K562 (cell line): ENCODE measurements around the gene RCOR3. TPM values are rescaled to one million over a fixed set of nuclear protein-coding genes. Genes with fewer than 3 reads are reported as not detected.
A peak's percentile ranks its signal among the peaks of the same experiment; 100 is the strongest.

Experiments used
- ATAC-seq: fragments of 200-7000 bp; cut with Tn5 transposase; 3 replicates; pipeline ENCODE4 v1.9.1; 2020; ENCODE audit warnings: moderate library complexity
- BruUV-seq: library from RNA; stranded (reverse); fragments of 400-500 nt; replicated peaks from 2 replicates; lab custom pipeline; 2021; lab: Mats Ljungman, UMichigan
- CTCF ChIA-PET: fragments of 300-600 bp; formaldehyde crosslinking; extraction: SDS; loops from one replicate; lab custom pipeline; 2021; ENCODE audit warnings: low intra/inter-chr PET ratio; lab: Yijun Ruan, JAX
- POLR2A ChIA-PET: fragments of 300-600, 350-650 bp; sonication (Branson Sonifier 250); formaldehyde crosslinking; extraction: SDS; loops from one replicate; lab custom pipeline; 2021; ENCODE audit warnings: antibody characterized with exemption, inconsistent platforms; lab: Yijun Ruan, JAX
- DNase-seq, 4 experiments: peaks; one replicate each; pipeline versions ENCODE4 v3.0.0 to v3.0.0-alpha.2; 2011 to 2018; ENCODE audit warnings: low spot score in 3 of 4, mixed read lengths in 3 of 4; ENCODE audit errors: extremely low read depth in 1 of 4
- FAIRE-seq: peaks from 2 replicates; lab custom pipeline; 2011; peaks lifted over from hg19 to GRCh38; lab: Jason Lieb, UNC
- H2AFZ ChIP-seq: 2 replicates; pipeline ENCODE4 v1.6.0; 2011; ENCODE audit warnings: low read depth, low read length, control low read depth, inconsistent platforms
- H3K27ac ChIP-seq: fragments of 200-600 bp; 3 replicates; pipeline ENCODE4 v1.8.0; 2011; ENCODE audit warnings: low read depth, mild to moderate bottlenecking, control low read depth, inconsistent platforms, low read length, moderate library complexity, mixed read lengths; ENCODE audit errors: extremely low read depth
- H3K27me3 ChIP-seq, 2 experiments: fragments of 300-600 bp in 1 of 2; 2 replicates in 1 of 2; 3 replicates in 1 of 2; pipeline versions ENCODE4 v1.6.0 to v1.8.0; 2011; ENCODE audit warnings: inconsistent platforms in 2 of 2, low read length in 2 of 2, mild to moderate bottlenecking in 1 of 2, mixed read lengths in 1 of 2, moderate library complexity in 1 of 2; ENCODE audit not compliant: control insufficient read depth in 2 of 2, insufficient read depth in 2 of 2
- H3K36me3 ChIP-seq: fragments of 300-600 bp; 3 replicates; pipeline ENCODE4 v1.8.0; 2011; ENCODE audit warnings: mild to moderate bottlenecking, low read length, inconsistent platforms; ENCODE audit not compliant: control insufficient read depth, insufficient read depth
- H3K4me1 ChIP-seq, 2 experiments: fragments of 200-600 bp in 1 of 2; replicated peaks in 1 of 2; 2 replicates in 1 of 2; 3 replicates in 1 of 2; pipeline versions ENCODE4 v1.5.1 to v1.8.0; 2011; ENCODE audit warnings: inconsistent platforms in 2 of 2, low read length in 2 of 2, mild to moderate bottlenecking in 1 of 2, mixed read lengths in 1 of 2, moderate library complexity in 1 of 2; ENCODE audit not compliant: control insufficient read depth in 2 of 2, insufficient read depth in 2 of 2
- H3K4me2 ChIP-seq: 2 replicates; pipeline ENCODE4 v1.6.1; 2011; ENCODE audit warnings: low read length, control low read depth, inconsistent platforms, mixed read lengths; ENCODE audit not compliant: insufficient read depth
- H3K4me3 ChIP-seq: fragments of 200-600 bp; sonication (generic), shearing (Covaris generic); 2 replicates; pipeline ENCODE4 v1.5.1; 2016; ENCODE audit warnings: control low read depth, inconsistent platforms
- H3K79me2 ChIP-seq: fragments of 200-600 bp; 3 replicates; pipeline ENCODE4 v1.8.0; 2011; ENCODE audit warnings: low read length, inconsistent platforms; ENCODE audit not compliant: control insufficient read depth, insufficient read depth
- H3K9ac ChIP-seq, 2 experiments: 2 replicates each; pipeline versions ENCODE4 v1.6.0 to v1.6.1; 2011; ENCODE audit warnings: low read depth in 2 of 2, low read length in 2 of 2, control low read depth in 1 of 2, inconsistent platforms in 1 of 2, mild to moderate bottlenecking in 1 of 2, mixed read lengths in 1 of 2; ENCODE audit not compliant: insufficient read depth in 1 of 2
- H3K9me1 ChIP-seq: one replicate; pipeline ENCODE4 v1.6.0; 2011; ENCODE audit warnings: inconsistent platforms, mild to moderate bottlenecking, low read length, moderate library complexity; ENCODE audit not compliant: control insufficient read depth, insufficient read depth
- H3K9me3 ChIP-seq: replicated peaks from 2 replicates; pipeline ENCODE4 v1.5.1; 2011; ENCODE audit warnings: low read depth, low read length, inconsistent platforms; ENCODE audit not compliant: control insufficient read depth, insufficient read depth
- H4K20me1 ChIP-seq: replicated peaks from 2 replicates; pipeline ENCODE4 v1.6.1; 2011; ENCODE audit warnings: low read length, inconsistent platforms, mixed read lengths; ENCODE audit not compliant: control insufficient read depth, insufficient read depth
- E2F6 ChIP-seq, 2 experiments: IDR thresholded peaks; 2 replicates each; pipeline ENCODE4 v1.6.1; 2011; ENCODE audit warnings: borderline replicate concordance in 1 of 2, control low read depth in 1 of 2, low read depth in 1 of 2, low read length in 1 of 2, mild to moderate bottlenecking in 1 of 2, mixed read lengths in 1 of 2, moderate library complexity in 1 of 2; ENCODE audit not compliant: insufficient read depth in 1 of 2, insufficient read length in 1 of 2, poor library complexity in 1 of 2, severe bottlenecking in 1 of 2; ENCODE audit errors: extremely low read depth in 1 of 2
- FOXJ2 ChIP-seq: fragments of 200-800 bp; sonication (Bioruptor generic); IDR thresholded peaks from 2 replicates; pipeline ENCODE4 v1.6.1; 2016; ENCODE audit warnings: missing genetic modification characterization, missing compliant biosample characterization
- HDAC6 ChIP-seq: IDR thresholded peaks from 2 replicates; pipeline ENCODE4 v1.6.1; 2012; ENCODE audit warnings: low read depth, mild to moderate bottlenecking, control low read depth, inconsistent platforms, low read length, moderate library complexity
- KDM2B ChIP-seq: fragments of 250-450 bp; sonication (Bioruptor Pico); IDR thresholded peaks from 2 replicates; pipeline ENCODE4 v1.8.0; 2021; ENCODE audit warnings: mild to moderate bottlenecking, moderate library complexity
- MAFK ChIP-seq: IDR thresholded peaks from 2 replicates; pipeline ENCODE4 v1.6.1; 2011; ENCODE audit warnings: low read length, improper control_type of control experiment
- NFE2L1 ChIP-seq: fragments of 450-650 bp; IDR thresholded peaks from 2 replicates; pipeline ENCODE4 v1.6.1; 2016; ENCODE audit warnings: missing genetic modification characterization, low read depth, mild to moderate bottlenecking, missing compliant biosample characterization, moderate library complexity, borderline replicate concordance
- PHF20 ChIP-seq: fragments of 450-650 bp; IDR thresholded peaks from 2 replicates; pipeline ENCODE4 v1.6.1; 2018; ENCODE audit not compliant: partially characterized antibody
- PKNOX1 ChIP-seq: fragments of 450-650 bp; IDR thresholded peaks from 2 replicates; pipeline ENCODE4 v1.6.1; 2016
- POU5F1 ChIP-seq: fragments of 150-350 bp; IDR thresholded peaks from 2 replicates; pipeline ENCODE4 v1.6.1; 2014; ENCODE audit warnings: borderline replicate concordance, low read length, low read depth, mild to moderate bottlenecking; ENCODE audit not compliant: partially characterized antibody
- PPARD ChIP-seq: fragments of 250-450 bp; sonication (Bioruptor Pico); IDR thresholded peaks from 2 replicates; pipeline ENCODE4 v1.8.0; 2022; ENCODE audit warnings: inconsistent platforms, mild to moderate bottlenecking, moderate library complexity
- PURB ChIP-seq: sonication (generic); formaldehyde crosslinking; IDR thresholded peaks from 2 replicates; pipeline ENCODE4 v1.9.0; 2021; ENCODE audit warnings: low read depth, mild to moderate bottlenecking, missing genetic modification reagents
- SRSF7 ChIP-seq: fragments of 200-400 bp; formaldehyde crosslinking; optimal IDR thresholded peaks from 2 replicates; pipeline ENCODE3; 2017; ENCODE audit warnings: mild to moderate bottlenecking, low read depth, low read length
- ZNF280B ChIP-seq: fragments of 250-450 bp; sonication (Bioruptor Pico); IDR thresholded peaks from 2 replicates; pipeline ENCODE4 v1.5.1; 2021; ENCODE audit warnings: mild to moderate bottlenecking
- ZNF316 ChIP-seq: fragments of 450-650 bp; IDR thresholded peaks from 2 replicates; pipeline ENCODE4 v1.6.1; 2016
- ZNF395 ChIP-seq: fragments of 200-800 bp; sonication (Bioruptor generic); IDR thresholded peaks from 2 replicates; pipeline ENCODE4 v1.6.1; 2017; ENCODE audit warnings: missing genetic modification characterization, missing compliant biosample characterization
- ZNF445 ChIP-seq: fragments of 250-450 bp; sonication (Bioruptor Pico); IDR thresholded peaks from 2 replicates; pipeline ENCODE4 v1.4.0; 2020; ENCODE audit warnings: low read depth, mild to moderate bottlenecking, moderate library complexity
- ZNF57 ChIP-seq: fragments of 450-650 bp; formaldehyde crosslinking; IDR thresholded peaks from 2 replicates; pipeline ENCODE4 v1.4.0; 2020; ENCODE audit warnings: mild to moderate bottlenecking, moderate library complexity
- ZNF644 ChIP-seq: fragments of 200-800 bp; sonication (Bioruptor generic); IDR thresholded peaks from 2 replicates; pipeline ENCODE4 v1.6.1; 2016; ENCODE audit warnings: low read depth, missing genetic modification characterization, missing compliant biosample characterization
- ZNF780A ChIP-seq: fragments of 250-450 bp; sonication (Bioruptor Pico); IDR thresholded peaks from 2 replicates; pipeline ENCODE4 v1.5.0; 2021; ENCODE audit warnings: mild to moderate bottlenecking
- WGBS: fragments of 100-300 bp; shearing (Covaris generic); methylation state at CpG from one replicate; pipeline ENCODE4 v1.1.6; 2016; ENCODE audit warnings: low coverage, mixed read lengths; ENCODE audit not compliant: insufficient coverage; ENCODE audit errors: missing lambda C conversion rate; 5-methylcytosine and 5-hydroxymethylcytosine counted together
- in situ Hi-C: fragments of 300-500 bp; cut with MboI; formaldehyde crosslinking; loops from 4 replicates; pipeline ENCODE4 v1.15.0; 2018; ENCODE audit warnings: inconsistent platforms, mixed read lengths
- intact Hi-C: fragments of 100-400 bp; cut with micrococcal nuclease; formaldehyde crosslinking; loops from 2 replicates; pipeline ENCODE4 v1.14.2; 2022
- polyA plus RNA-seq, 8 experiments: library from polyadenylated mRNA; depleted of rRNA in 4 of 8; stranded (reverse) in 5 of 8; unstranded in 3 of 8; fragments of >200 nt; fragmentation: Nextera tagmentation in 2 of 8; fragmentation: Illumina TruSeq in 1 of 8; extraction: Ambion mirVana in 2 of 8; extraction: Trizol in 1 of 8; gene quantifications; 2 replicates each; pipeline versions ENCODE4 v1.2.1 to v1.2.3, GENCODE V29; 2011 to 2014; ENCODE audit warnings: inconsistent platforms in 1 of 8, missing spikeins in 1 of 8
- total RNA-seq, 7 experiments: library from RNA; depleted of rRNA in 6 of 7; stranded (reverse); fragments of >200 nt in 6 of 7; fragmentation: Illumina TruSeq in 2 of 7; extraction: Trizol in 2 of 7; gene quantifications; 2 replicates each; pipeline versions ENCODE4 v1.2.1 to v1.2.3, GENCODE V29; 2011 to 2021; ENCODE audit warnings: low replicate concordance in 1 of 7

The RCOR3 gene
- total and polyA plus RNA-seq, 9 of the 15 experiments (the other 6 are each of a cell fraction or from before 2014, with no cell fraction given), result 9.7 to 42.7 (median 29.5) TPM

- ChIA-PET CTCF (no interaction called here), POLR2A (no interaction called here)
- no peaks in the 10 kb centered on the region for H3K27me3 ChIP-seq
- BruUV-seq, result no TSS peak
- no peak for FAIRE-seq
- H3K79me2 ChIP-seq, result no peaks in the 10 kb centered on the region
- intact Hi-C loops (loop anchor here (2.0 kb wide), 1 partner anchor 30 kb away; no protein-coding TSS in a partner anchor), in situ Hi-C loops (no loop called here)
- no peak overlapping the region for H3K4me3 ChIP-seq
- no peaks in the 10 kb centered on the region for H3K9me1 ChIP-seq
- no peak overlapping the region for H3K27ac ChIP-seq
- H3K4me2 ChIP-seq, result no peak overlapping the region
- no peaks in the 10 kb centered on the region; a peak in 2 of 5 replicates for H3K4me1 ChIP-seq
- H3K9ac ChIP-seq, result no peak overlapping the region
- no peaks in the 10 kb centered on the region for H4K20me1 ChIP-seq
- peaks cover 6% of the 10 kb centered on the region; the same call in 1 of the 3 replicates for H3K36me3 ChIP-seq
- 0 out of 2 replicates have a peak, but pooled peaks cover 5% of the 10 kb centered on the region for H3K9me3 ChIP-seq
- WGBS, result 47% methylated on average over 2 of the region's 2 CpGs
- ATAC-seq, result no peak
- H2AFZ ChIP-seq, result no peak overlapping the region
- no peak for DNase-seq
- peak; percentile 64 for TF ChIP-seq MAFK
- no peak for TF ChIP-seq ZNF780A
- no peak for TF ChIP-seq KDM2B
- TF ChIP-seq POU5F1, result no peak
- TF ChIP-seq ZNF395, result no peak
- no peak for TF ChIP-seq HDAC6
- no peak for TF ChIP-seq E2F6 (IDR thresholded peaks at IDR 0.05; ENCODE audit: borderline replicate concordance in 1 of 2, extremely low read depth in 1 of 2, insufficient read depth in 1 of 2, insufficient read length in 1 of 2, low read depth in 1 of 2, low read length in 1 of 2, poor library complexity in 1 of 2, severe bottlenecking in 1 of 2)
- TF ChIP-seq PURB (CRISPR knock-in tag), result no peak
- TF ChIP-seq ZNF445 (CRISPR knock-in tag), result no peak
- TF ChIP-seq SRSF7, result no peak
- TF ChIP-seq ZNF57, result no peak
- no peak for TF ChIP-seq FOXJ2 (tag)
- TF ChIP-seq PPARD, result no peak
- no peak for TF ChIP-seq NFE2L1 (tag)
- no peak for TF ChIP-seq ZNF644 (tag)
- peak; percentile 91 for TF ChIP-seq ZNF316
- TF ChIP-seq ZNF280B (CRISPR knock-in tag), result no peak
- no peak for TF ChIP-seq PHF20
- no peak for TF ChIP-seq PKNOX1
These were observed 93.3 kb downstream of the RCOR3 start for GRCh38 chr1:211352465-211352864.
